ENCODE measurements around the gene SRSF9. TPM values are rescaled to one million over a fixed set of nuclear protein-coding genes. Genes with fewer than 3 reads are reported as not detected.
"Not testable (repeated sequence)": the region's sequence is repeated elsewhere in the genome, so short reads cannot be mapped to it uniquely, and the experiment has no call there.

Gene SRSF9
- total RNA-seq, 2 donors from 2014 or later, result 41.0 to 83.5 TPM

DNA sequence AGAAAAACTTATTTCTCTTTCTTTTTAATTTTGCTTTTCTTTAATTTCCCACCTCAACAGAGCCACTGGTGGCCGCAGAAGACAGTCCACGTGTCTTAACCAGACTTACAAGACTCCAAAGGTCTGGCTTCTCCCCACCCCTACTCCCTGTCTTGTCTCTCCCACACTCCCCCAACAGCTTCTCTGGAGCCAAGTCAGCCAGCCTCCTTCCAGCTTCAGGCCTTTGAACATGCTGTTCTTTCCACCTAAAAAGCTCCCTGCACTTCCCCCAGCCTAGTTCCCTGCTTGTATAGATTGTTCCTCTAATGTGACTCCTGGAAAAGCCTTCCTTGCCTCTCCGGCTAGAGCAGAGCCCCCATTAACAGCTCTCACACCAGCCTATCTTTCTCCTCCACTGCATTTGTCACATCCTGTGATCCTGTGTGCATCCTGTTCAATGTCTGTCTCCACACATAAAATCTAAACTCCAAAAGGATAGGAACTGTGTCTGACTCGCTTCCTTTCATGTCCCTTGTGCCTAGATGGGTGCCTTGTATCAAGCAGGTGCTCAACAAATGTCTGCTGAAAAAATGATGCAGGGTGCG lies 18.6 kb upstream of the SRSF9 start:
- TF ChIP-seq CTCF (IDR thresholded peaks at IDR 0.05), result no peak
- Histone ChIP-seq H3K36me3 (peaks cover 3% of the 10 kb centered on the region), H3K4me1 (ENCODE audit: control insufficient read depth in 1 of 2, low read depth in 2 of 2) (peaks cover 0 to 12% of the 10 kb centered on the region in 2 donors), H3K27me3 (replicated peaks; ENCODE audit: insufficient read depth) (no peaks in the 10 kb centered on the region), H3K4me3 (no peak overlapping the region), H3K27ac (no peak overlapping the region), H3K9me3 (no peaks in the 10 kb centered on the region)
- ATAC-seq (ENCODE audit: insufficient number of reproducible peaks, low FRiP score, low read depth) (no peak), DNase-seq (ENCODE audit: low spot score) (no peak)

- H3K27ac ChIP-seq; ATAC-seq (ENCODE audit: insufficient number of reproducible peaks, low FRiP score, low read depth); DNase-seq (ENCODE audit: low spot score); H3K9me3 ChIP-seq; H3K4me3 ChIP-seq; H3K36me3 ChIP-seq; H3K27me3 ChIP-seq (replicated peaks; ENCODE audit: insufficient read depth): not testable (repeated sequence)
- H3K4me1 ChIP-seq (ENCODE audit: control insufficient read depth in 1 of 2, low read depth in 2 of 2), result peaks cover 0 to 12% of the 10 kb centered on the region in 2 donors
These were observed 18.0 kb upstream of the SRSF9 start for GRCh38 chr12:120487552-120487951.

DNA sequence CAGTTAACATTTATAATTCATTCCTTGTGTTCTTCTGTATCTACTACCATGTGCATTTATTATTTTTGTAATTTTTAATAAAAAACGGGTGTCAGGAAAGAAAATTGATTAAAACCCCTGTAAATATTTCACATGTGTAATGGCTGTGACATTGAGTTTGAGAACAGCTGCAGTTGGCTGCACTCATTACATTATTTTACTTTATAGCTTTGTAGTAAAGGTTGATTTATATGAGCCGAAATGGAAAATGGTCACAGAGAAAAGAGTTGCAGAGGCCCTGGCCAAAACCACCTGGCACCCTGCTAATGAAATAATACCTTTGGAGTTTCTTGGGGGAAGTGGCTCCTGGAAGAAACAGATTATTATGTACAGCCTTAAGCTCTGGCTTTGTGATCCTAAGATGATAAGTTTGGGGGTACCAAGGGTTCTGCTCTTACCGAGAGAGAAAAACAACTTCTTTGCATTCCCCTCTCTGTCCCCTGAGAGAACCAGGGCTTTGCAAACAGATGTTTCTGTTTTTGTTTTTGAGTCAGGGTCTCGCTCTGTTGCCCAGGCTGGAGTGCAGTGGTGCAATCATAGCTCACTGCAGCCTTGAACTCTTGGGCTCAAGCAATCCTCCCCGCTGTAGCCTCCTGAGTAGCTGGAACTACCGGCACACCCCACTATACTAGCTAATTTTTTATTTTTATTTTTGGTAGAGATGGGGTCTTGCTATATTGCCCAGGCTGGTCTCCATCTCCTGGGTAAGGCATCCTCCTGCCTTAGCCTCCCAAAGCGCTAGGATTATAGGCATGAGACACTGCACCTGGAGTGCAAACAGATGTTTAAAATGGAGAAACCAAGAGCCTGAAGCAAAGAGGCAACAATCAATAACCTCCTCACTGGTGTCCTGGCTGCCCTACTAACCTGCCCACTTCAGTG lies 16.7 kb upstream of the SRSF9 start:
- Histone ChIP-seq H3K4me3 (no peak overlapping the region), H3K27ac (no peak overlapping the region), H3K4me1 (ENCODE audit: control insufficient read depth in 1 of 2, low read depth in 2 of 2) (peaks cover 0 to 8% of the 10 kb centered on the region in 2 donors), H3K27me3 (replicated peaks; ENCODE audit: insufficient read depth) (no peaks in the 10 kb centered on the region), H3K9me3 (no peaks in the 10 kb centered on the region), H3K36me3 (peaks cover 3% of the 10 kb centered on the region)
- TF ChIP-seq CTCF (IDR thresholded peaks at IDR 0.05), result no peak
- ATAC-seq (ENCODE audit: insufficient number of reproducible peaks, low FRiP score, low read depth) (no peak), DNase-seq (ENCODE audit: low spot score) (no peak)

GRCh38 chr12:120483621-120484020 lies 14.1 kb upstream of the SRSF9 start:
- no peak for ATAC-seq (ENCODE audit: insufficient number of reproducible peaks, low FRiP score, low read depth)
- Histone ChIP-seq H3K36me3 (peaks cover 1% of the 10 kb centered on the region), H3K4me3 (no peak overlapping the region), H3K4me1 (ENCODE audit: control insufficient read depth in 1 of 2, low read depth in 2 of 2) (no peaks in the 10 kb centered on the region), H3K27ac (no peak overlapping the region), H3K27me3 (replicated peaks; ENCODE audit: insufficient read depth) (no peaks in the 10 kb centered on the region), H3K9me3 (no peaks in the 10 kb centered on the region)
- TF ChIP-seq CTCF (IDR thresholded peaks at IDR 0.05), result no peak
- no peak for DNase-seq (ENCODE audit: low spot score)

- Histone ChIP-seq H3K4me3 (no peak overlapping the region), H3K4me1 (ENCODE audit: control insufficient read depth in 1 of 2, low read depth in 2 of 2) (no peaks in the 10 kb centered on the region), H3K27me3 (replicated peaks; ENCODE audit: insufficient read depth) (no peaks in the 10 kb centered on the region), H3K9me3 (no peaks in the 10 kb centered on the region), H3K27ac (no peak overlapping the region), H3K36me3 (no peaks in the 10 kb centered on the region)
- DNase-seq (ENCODE audit: low spot score) (no peak), ATAC-seq (ENCODE audit: insufficient number of reproducible peaks, low FRiP score, low read depth) (no peak)
- TF ChIP-seq CTCF (IDR thresholded peaks at IDR 0.05), result no peak
These were observed 11.6 kb upstream of the SRSF9 start for GRCh38 chr12:120481022-120481767.
